ENCODE data around the gene SORCS1.
A peak's percentile ranks its signal among the peaks of the same experiment; 100 is the strongest.

Gene SORCS1

DNA sequence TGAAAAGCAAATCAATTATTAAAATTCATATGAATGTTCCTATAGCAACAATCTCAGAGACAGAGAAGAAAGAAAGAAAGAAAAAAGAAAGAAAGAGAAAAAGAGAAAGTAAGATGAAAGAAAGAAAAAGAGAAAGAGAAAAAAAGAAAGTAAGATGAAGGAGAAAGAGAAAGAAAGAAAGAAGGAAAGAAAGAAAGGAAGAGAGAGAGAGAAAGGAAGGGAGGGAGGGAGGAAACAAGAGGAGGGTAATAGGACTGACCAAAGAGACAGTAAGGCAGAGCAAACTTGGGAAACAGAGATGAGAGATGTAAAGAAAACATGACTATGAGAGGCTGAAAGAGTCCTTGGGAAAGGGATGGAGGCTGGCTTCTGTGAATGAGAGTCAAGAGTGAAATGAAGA, 458.4 kb downstream of the SORCS1 start:
- TF ChIP-seq, protein P1, sequence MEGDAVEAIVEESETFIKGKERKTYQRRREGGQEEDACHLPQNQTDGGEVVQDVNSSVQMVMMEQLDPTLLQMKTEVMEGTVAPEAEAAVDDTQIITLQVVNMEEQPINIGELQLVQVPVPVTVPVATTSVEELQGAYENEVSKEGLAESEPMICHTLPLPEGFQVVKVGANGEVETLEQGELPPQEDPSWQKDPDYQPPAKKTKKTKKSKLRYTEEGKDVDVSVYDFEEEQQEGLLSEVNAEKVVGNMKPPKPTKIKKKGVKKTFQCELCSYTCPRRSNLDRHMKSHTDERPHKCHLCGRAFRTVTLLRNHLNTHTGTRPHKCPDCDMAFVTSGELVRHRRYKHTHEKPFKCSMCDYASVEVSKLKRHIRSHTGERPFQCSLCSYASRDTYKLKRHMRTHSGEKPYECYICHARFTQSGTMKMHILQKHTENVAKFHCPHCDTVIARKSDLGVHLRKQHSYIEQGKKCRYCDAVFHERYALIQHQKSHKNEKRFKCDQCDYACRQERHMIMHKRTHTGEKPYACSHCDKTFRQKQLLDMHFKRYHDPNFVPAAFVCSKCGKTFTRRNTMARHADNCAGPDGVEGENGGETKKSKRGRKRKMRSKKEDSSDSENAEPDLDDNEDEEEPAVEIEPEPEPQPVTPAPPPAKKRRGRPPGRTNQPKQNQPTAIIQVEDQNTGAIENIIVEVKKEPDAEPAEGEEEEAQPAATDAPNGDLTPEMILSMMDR (conservative IDR thresholded peaks at IDR 0.05; ENCODE audit: low read length): no peak
- no peak overlapping the region for H3K4me3 ChIP-seq (ENCODE audit: low read length)
- DNase-seq (ENCODE audit: low read depth): no peak

DNA sequence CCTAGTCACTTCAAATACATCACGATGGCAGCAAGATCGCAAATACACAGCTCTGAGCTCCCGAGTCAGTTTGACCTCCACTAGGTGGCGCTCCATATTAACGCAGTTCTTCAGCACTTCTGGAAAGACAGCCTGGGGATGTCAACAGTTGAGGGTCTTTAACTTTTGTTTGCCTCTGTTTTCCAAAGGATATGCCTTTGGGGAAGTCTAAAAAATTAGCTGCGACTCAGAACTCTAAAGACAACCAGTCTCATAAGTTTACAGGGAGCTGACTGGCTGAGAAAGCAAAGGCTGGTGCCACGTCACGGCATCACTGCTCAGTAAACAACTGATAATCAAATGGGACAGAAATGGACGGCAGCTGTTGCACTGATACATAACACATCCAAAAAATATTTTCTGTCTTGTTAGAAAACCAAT, 458.8 kb downstream of the SORCS1 start:
- TF ChIP-seq, protein P1 (conservative IDR thresholded peaks at IDR 0.05; ENCODE audit: low read length): peak; percentile 84
- peak; percentile 55 for DNase-seq (ENCODE audit: low read depth)
- H3K4me3 ChIP-seq (ENCODE audit: low read length): no peak overlapping the region; the same call in 1 of the 2 replicates

DNA sequence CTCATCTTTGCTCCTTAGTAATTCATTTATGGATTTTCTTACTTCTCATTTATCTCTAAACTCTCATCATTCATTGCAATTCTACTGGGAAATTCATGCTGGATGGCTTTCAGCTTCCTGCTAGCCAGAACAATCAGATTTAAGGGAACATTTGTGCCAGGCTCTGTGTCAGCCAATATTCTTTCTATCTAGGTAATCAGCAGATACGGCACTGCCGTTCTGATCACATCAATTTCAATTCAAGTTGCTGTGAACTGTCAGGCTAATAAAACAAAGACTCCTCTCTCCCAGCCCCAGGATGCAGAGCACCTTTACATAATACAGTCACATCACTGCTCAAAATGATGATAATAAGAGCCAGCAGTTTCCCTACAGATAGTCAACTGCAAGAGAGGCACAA, 468.3 kb downstream of the SORCS1 start:
- DNase-seq (ENCODE audit: low read depth): no peak
- H3K4me3 ChIP-seq (ENCODE audit: low read length): no peak overlapping the region
- TF ChIP-seq, protein P1 (conservative IDR thresholded peaks at IDR 0.05; ENCODE audit: low read length): no peak

DNA sequence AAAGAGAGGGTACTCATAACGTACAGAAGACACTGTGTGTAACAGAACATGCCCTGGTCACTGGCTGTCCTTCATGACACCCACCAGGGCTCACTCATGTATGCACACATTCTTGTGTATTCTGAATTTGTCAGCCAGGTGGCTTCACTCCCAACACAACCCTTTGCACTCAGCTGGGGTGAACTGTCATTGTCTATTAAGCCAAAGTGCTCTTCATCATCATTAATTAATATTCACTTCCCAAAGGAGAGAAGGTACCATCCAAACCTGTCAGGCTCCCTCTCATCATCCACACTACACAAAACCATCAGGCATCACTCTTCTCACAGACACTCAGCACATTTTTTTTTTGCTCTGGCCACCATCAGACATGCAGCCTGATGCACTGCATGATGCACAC, 469.8 kb downstream of the SORCS1 start:
- TF ChIP-seq, protein P1 (conservative IDR thresholded peaks at IDR 0.05; ENCODE audit: low read length): no peak
- DNase-seq (ENCODE audit: low read depth): no peak
- H3K4me3 ChIP-seq (ENCODE audit: low read length): no peak overlapping the region

DNA sequence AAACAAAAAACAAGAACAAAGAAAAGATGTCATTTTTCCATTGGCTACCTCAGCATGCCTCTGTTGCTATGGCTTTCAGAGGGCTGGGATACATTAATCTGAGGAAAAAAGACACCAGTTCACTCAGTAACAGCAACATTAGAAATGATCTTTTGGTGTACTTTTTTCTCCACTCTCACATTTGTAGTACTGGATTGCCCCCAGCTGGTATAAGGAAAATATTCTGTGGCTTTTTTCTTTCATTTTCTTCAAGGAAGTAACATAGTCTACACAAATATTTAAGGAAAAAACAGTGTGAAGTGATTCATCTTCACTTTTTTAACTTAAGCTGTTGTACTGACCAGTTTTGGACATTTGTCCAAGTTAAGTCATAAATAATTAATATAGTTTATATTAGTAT, 482.3 kb downstream of the SORCS1 start:
- no peak overlapping the region for H3K4me3 ChIP-seq (ENCODE audit: low read length)
- no peak for DNase-seq (ENCODE audit: low read depth)
- TF ChIP-seq, protein P1 (conservative IDR thresholded peaks at IDR 0.05; ENCODE audit: low read length): peak; percentile 19

DNA sequence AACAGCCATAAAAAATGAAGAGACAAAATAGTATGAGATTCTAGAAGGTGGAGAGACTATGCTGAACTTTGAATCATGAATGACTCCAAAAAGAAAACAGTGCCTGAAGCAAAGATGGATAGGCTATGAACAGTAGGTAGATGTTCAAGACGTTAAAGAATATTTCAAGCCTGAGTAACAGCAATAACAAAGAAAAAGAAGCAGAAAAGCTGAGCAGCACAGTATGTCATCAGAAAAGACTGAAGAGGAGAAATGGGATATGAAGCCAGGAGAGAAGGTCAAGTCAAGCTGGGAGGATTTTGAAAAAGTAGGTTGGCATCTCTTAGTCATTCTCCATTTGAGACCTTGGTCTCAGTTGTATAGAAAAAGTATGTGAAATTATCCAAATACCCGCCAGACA, 484.4 kb downstream of the SORCS1 start:
- DNase-seq (ENCODE audit: low read depth): no peak
- TF ChIP-seq, protein P1 (conservative IDR thresholded peaks at IDR 0.05; ENCODE audit: low read length): no peak
- no peak overlapping the region for H3K4me3 ChIP-seq (ENCODE audit: low read length)

DNA sequence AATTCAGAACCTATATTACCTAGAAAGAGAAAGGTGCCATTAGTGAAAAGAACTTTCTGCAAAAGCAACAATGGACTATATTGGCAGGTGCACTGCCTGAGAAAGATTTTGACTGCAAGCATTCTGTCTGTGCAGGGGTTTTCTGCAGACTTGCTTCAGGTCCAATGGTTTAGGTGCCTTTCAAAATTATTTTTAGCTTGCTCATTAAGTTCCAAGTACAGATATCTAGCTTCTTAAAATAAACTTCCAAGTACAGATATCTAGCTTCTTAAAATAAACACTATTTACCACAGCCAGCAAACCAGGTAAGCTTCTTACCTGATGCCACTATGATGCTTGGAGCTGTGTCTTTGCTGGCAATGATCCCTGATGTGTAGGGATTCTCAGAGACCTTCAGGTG, 485.2 kb downstream of the SORCS1 start:
- H3K4me3 ChIP-seq (ENCODE audit: low read length): no peak overlapping the region
- DNase-seq (ENCODE audit: low read depth): no peak
- TF ChIP-seq, protein P1 (conservative IDR thresholded peaks at IDR 0.05; ENCODE audit: low read length): no peak

Data from AG10803 (cell line).